MV-4-11 (cell line): ENCODE results near the gene HSD17B13.
A peak's percentile ranks its signal among the peaks of the same experiment; 100 is the strongest.
"Not testable (repeated sequence)": the region's sequence is repeated elsewhere in the genome, so short reads cannot be mapped to it uniquely, and the experiment has no call there.

ENCODE experiments used
- DNase-seq: peaks from one replicate; lab custom pipeline; 2025; lab: John Stamatoyannopoulos, UW

Gene HSD17B13

GRCh38 chr4:87322754-87323153, at the start of gene HSD17B13:
TSS of gene HSD17B13 (minus strand) at chr4:87322882. CDS start at chr4:87322841, 41 bp downstream.
- no peak for DNase-seq

GRCh38 chr4:87370068-87370467, 47.4 kb upstream of the HSD17B13 start:
- no peak for DNase-seq

- DNase-seq, result no peak
These were observed 44.0 kb upstream of the HSD17B13 start for GRCh38 chr4:87366521-87367162.

GRCh38 chr4:87365348-87365747, 42.7 kb upstream of the HSD17B13 start:
- no peak for DNase-seq

GRCh38 chr4:87363552-87363951, 40.9 kb upstream of the HSD17B13 start:
- DNase-seq, result no peak

GRCh38 chr4:87360338-87360935, 37.8 kb upstream of the HSD17B13 start:
- DNase-seq, result no peak

GRCh38 chr4:87359258-87359657, 36.6 kb upstream of the HSD17B13 start:
- no peak for DNase-seq

- DNase-seq, result no peak
These were observed 34.3 kb upstream of the HSD17B13 start for GRCh38 chr4:87356832-87357526.

GRCh38 chr4:87354168-87355102, 31.8 kb upstream of the HSD17B13 start:
- DNase-seq, result peak; percentile 50

GRCh38 chr4:87353592-87353991, 30.9 kb upstream of the HSD17B13 start:
- DNase-seq, result peak; percentile 66

- no peak for DNase-seq
These were observed 22.5 kb upstream of the HSD17B13 start for GRCh38 chr4:87345139-87345538.

- DNase-seq, result no peak
These were observed 20.2 kb upstream of the HSD17B13 start for GRCh38 chr4:87342872-87343271.

GRCh38 chr4:87341954-87342635, 19.4 kb upstream of the HSD17B13 start:
- DNase-seq, result not testable (repeated sequence)

GRCh38 chr4:87339440-87339839, 16.8 kb upstream of the HSD17B13 start:
- no peak for DNase-seq

GRCh38 chr4:87337361-87337760, 14.7 kb upstream of the HSD17B13 start:
- no peak for DNase-seq

- DNase-seq, result no peak
These were observed 10.6 kb upstream of the HSD17B13 start for GRCh38 chr4:87333267-87333666.

- DNase-seq, result peak; percentile 8
These were observed 8.1 kb upstream of the HSD17B13 start for GRCh38 chr4:87330761-87331160.

- DNase-seq, result no peak
These were observed 4.5 kb upstream of the HSD17B13 start for GRCh38 chr4:87327136-87327535.

GRCh38 chr4:87326460-87326859, 3.8 kb upstream of the HSD17B13 start:
- DNase-seq, result no peak

- no peak for DNase-seq
These were observed 794 bp downstream of the HSD17B13 start for GRCh38 chr4:87321888-87322287.

GRCh38 chr4:87317527-87317926, 5.2 kb downstream of the HSD17B13 start:
- DNase-seq, result no peak

GRCh38 chr4:87316961-87317360, 5.7 kb downstream of the HSD17B13 start:
- DNase-seq, result no peak
